ENCODE results near the gene TK2.

GRCh38 chr16:66574531-66574930, 24.6 kb upstream of the TK2 start:
- TF ChIP-seq GATA2 (IDR thresholded peaks at IDR 0.05; ENCODE audit: low read depth, low read length) (no peak), GATA3 (IDR thresholded peaks at IDR 0.05; ENCODE audit: low read depth, low read length) (no peak)

Data from SH-SY5Y (cell line).